Left lobe of liver (tissue), 2 donors: ENCODE data around the gene LAMP1. TPM values are rescaled to one million over a fixed set of nuclear protein-coding genes. Genes with fewer than 3 reads are reported as not detected.
"Not testable (repeated sequence)": the region's sequence is repeated elsewhere in the genome, so short reads cannot be mapped to it uniquely, and the experiment has no call there.

Experiments used
- ATAC-seq: fragments of 200-7000 bp; cut with Tn5 transposase; one replicate; pipeline ENCODE4 v1.9.1; 2020; ENCODE audit warnings: mild to moderate bottlenecking, moderate library complexity
- DNase-seq: peaks from one replicate; pipeline ENCODE4 v3.0.0-alpha.2; 2020; ENCODE audit warnings: low spot score
- total RNA-seq: library from RNA; stranded (reverse); gene quantifications from one replicate; pipeline ENCODE4 v1.2.1, GENCODE V29; 2021
- donor health status: DM: no; HTN: no; CAD: no; lungs with moderate emphysema.
- donor health status: DM: no; HTN: yes; CAD: no.

The LAMP1 gene
- total RNA-seq, 1 donor from 2014 or later, result 217 TPM

GRCh38 chr13:113297370-113298042 is 467 bp downstream of the LAMP1 start:
- ATAC-seq (no peak), DNase-seq (no peak)

- DNase-seq, result no peak
- ATAC-seq, result no peak
Observed at GRCh38 chr13:113298043-113298945, 1.3 kb downstream of the LAMP1 start.

- peak; percentile 62 for DNase-seq
- peak; percentile 74 for ATAC-seq
Observed at GRCh38 chr13:113299951-113300350, 2.9 kb downstream of the LAMP1 start.

- no peak for ATAC-seq
- no peak for DNase-seq
Observed at GRCh38 chr13:113302986-113303385, 5.9 kb downstream of the LAMP1 start.

DNA sequence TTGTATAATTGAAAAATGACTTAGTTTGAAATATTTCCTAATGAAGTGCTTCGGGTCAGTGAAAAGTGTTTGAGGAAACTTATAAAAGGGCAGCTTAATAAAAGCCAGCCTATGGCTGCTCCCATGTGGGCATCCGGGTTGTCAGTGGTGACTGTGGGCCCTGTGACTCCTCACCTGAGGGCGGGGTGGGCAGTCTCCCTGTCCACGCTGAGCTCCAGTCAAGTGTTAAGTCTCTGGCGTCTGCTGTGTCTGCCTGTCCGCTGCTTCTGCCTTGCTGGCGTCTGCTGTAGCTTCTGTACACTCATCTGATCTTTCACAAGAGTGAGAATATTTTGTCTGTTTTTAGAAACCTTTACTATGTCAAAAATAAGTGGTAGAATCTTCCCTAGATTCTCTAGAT is 7.1 kb downstream of the LAMP1 start:
- no peak for ATAC-seq
- DNase-seq, result no peak

DNA sequence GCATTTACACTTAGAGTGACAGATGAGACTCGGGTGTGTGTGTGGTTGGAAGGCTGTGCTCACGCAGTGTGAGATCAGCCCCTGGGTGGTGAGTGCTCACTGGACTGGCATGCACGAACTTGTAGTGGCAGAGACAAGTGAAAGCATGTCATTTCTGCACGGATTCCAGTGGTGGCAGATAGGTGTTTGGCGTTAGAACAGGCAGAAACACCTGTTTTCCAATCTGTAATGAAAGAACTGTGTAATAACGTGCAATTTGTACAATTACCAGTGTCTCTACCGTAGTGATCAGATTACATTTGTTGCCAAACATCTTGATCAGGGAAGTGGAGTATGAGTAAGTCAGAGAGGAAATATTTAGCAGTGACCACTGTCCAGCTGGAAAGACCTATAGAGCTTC is 8.2 kb downstream of the LAMP1 start:
- ATAC-seq (no peak), DNase-seq (no peak)

DNA sequence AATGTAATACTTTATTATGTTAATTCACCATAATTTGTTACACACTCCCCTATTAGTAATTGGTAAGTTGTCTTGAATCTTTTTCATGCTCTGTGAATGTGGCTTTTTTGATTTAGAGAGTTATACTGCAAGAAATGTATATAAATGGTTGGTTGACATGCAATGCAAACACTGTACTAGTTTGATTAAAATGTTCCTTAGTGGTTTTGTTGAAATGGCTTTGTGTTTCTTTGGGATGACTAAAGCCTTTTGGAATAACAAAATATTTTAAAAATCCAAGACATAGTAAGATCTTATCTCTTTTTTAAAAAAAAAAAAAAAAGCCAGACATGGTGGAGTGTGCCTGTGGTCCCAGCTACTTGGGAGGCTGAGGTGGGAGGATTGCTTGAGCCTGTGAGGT is 10.5 kb downstream of the LAMP1 start:
- ATAC-seq (no peak), DNase-seq (no peak)

GRCh38 chr13:113309473-113309872 is 12.4 kb downstream of the LAMP1 start:
- ATAC-seq (peak; percentile 71), DNase-seq (no peak)

DNA sequence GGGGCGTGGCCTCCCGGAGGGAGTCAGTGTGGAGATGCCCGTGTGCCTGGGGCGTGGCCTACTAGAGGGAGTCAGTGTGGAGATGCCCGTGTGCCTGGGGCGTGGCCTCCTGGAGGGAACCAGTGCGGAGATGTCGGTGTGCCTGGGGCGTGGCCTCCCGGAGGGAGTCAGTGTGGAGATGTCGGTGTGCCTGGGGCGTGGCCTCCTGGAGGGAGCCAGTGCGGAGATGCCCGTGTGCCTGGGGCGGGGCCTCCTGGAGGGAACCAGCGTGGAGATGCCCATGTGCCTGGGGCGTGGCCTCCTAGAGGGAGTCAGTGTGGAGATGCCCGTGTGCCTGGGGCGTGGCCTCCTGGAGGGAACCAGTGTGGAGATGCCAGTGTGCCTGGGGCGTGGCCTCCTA is 17.1 kb downstream of the LAMP1 start:
- not testable (repeated sequence) for ATAC-seq, DNase-seq

DNA sequence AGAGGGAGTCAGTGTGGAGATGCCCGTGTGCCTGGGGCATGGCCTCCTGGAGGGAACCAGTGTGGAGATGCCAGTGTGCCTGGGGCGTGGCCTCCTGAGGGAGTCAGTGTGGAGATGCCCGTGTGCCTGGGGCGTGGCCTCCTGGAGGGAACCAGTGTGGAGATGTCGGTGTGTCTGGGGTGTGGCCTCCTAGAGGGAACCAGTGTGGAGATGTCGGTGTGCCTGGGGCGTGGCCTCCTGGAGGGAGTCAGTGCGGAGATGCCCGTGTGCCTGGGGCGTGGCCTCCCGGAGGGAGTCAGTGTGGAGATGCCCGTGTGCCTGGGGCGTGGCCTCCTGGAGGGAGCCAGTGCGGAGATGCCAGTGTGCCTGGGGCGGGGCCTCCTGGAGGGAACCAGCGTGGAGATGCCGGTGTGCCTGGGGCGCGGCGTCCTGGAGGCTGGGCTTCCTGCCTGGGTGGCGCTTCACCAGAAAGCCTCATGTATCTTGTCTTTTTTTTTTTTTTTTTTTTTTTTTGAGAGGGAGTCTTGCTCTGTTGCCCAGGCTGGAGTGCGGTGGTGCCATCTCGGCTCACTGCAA is 17.9 kb downstream of the LAMP1 start:
- not testable (repeated sequence) for DNase-seq, ATAC-seq

DNA sequence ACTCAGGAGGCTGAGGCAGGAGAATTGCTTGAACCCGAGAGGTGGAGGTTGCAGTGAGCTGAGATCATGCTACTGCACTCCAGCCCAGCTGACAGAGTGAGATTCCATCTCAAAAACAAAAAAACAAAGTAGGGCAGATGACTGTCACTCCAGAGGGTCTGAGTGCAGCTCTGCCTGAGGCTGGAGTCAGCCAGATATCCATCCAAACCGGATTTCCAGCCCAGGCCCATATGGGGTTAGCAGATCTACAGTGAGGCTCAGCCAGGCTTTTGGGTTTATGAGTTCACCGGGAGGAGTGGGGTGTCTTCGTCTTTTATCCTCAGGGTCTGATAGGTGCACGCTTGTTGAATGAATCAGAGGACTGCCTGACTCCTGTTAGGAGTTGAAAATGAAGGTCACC is 19.0 kb downstream of the LAMP1 start:
- ATAC-seq (no peak), DNase-seq (no peak)

GRCh38 chr13:113317031-113317430 is 20.0 kb downstream of the LAMP1 start:
- DNase-seq (no peak), ATAC-seq (no peak)

- DNase-seq (no peak), ATAC-seq (no peak)
Observed at GRCh38 chr13:113318956-113319355, 21.9 kb downstream of the LAMP1 start.

- ATAC-seq (no peak), DNase-seq (no peak)
Observed at GRCh38 chr13:113319371-113319770, 22.3 kb downstream of the LAMP1 start.

DNA sequence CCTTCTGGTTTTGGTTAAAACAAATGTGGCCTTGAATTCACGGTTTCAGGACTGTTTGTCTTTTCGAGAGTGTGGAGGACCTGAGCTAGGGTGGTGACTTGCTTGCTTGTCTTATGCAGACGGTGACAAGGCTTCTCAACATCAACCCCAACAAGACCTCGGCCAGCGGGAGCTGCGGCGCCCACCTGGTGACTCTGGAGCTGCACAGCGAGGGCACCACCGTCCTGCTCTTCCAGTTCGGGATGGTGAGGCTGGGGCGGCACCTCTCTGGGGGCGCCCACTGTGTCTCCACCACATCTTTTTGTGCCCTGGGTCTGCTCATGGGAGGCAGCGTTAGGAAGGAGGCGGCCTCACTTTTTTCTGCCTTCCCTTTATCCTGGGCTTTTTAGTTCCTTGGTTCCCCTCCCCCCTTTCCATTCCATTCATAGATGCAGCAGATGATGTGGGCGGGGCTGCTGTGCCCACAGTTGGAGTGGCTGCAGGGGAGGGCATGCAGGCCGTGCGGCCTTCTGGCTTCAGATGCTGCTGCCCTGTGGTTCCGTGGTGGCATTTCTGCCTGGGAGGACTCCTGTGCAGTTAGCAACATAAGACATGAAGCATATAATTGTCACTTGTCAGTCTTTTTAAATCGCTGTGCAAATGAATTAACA is 23.3 kb downstream of the LAMP1 start:
- DNase-seq (no peak), ATAC-seq (no peak)

DNA sequence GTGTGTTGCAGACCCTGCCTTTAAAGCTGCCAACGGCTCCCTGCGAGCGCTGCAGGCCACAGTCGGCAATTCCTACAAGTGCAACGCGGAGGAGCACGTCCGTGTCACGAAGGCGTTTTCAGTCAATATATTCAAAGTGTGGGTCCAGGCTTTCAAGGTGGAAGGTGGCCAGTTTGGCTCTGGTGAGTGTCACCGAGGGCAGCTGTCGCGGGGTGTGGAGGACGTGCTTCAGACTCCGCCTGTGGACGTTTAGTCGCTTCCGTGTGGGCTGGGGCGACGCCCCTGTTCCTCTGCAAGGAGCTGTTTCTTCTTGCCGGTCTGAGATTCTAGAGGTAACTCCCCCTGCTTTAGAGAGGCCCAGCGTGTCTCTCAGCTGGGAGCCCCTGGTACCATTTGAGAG is 24.5 kb downstream of the LAMP1 start:
- peak; percentile 2 for ATAC-seq

GRCh38 chr13:113322043-113322461 is 25.0 kb downstream of the LAMP1 start:
- ATAC-seq (peak; percentile 55), DNase-seq (no peak)

More for the DNA sequence above, 24.5 kb downstream of the LAMP1 start:
- DNase-seq, result no peak

GRCh38 chr13:113322890-113323651 is 26.0 kb downstream of the LAMP1 start:
- DNase-seq (no peak), ATAC-seq (peak; percentile 14)

GRCh38 chr13:113323869-113324268 is 26.8 kb downstream of the LAMP1 start:
- ATAC-seq (no peak), DNase-seq (no peak)

DNA sequence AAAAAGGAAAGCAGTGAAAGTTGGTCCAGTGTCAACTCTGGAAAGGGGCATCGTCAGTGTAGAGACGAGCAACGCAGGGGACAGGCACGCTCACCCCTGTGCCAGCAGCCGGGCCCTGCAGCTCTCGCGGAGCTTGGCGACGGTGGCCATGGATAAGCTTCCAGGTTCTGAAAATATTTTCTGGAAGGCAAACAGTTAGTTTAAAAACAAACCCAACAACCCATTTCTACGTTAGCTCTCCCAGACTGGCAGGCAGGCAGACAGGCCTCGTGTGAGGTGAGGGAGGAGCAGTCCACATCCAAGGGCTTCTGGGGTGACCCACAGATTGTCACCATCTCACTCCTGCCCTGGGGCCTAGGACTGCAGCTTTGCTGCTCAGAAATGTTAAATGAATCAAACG is 27.4 kb downstream of the LAMP1 start:
- ATAC-seq (no peak), DNase-seq (no peak)

GRCh38 chr13:113325779-113326178 is 28.7 kb downstream of the LAMP1 start:
- ATAC-seq, result no peak
- DNase-seq, result no peak
